Fibroblast of lung (primary cell): Measurements from ENCODE around the gene PRAMEF20.

Experiments
- CTCF ChIP-seq, 2 donors: IDR thresholded peaks in 1 of 2; conservative IDR thresholded peaks in 1 of 2; 1 replicate in 1 of 2; 2 replicates in 1 of 2; pipeline ENCODE4 v1.5.1; 2011 to 2012; ENCODE audit warnings: low read length in 2 of 2, control low read depth in 1 of 2, inconsistent platforms in 1 of 2, low read depth in 1 of 2, mild to moderate bottlenecking in 1 of 2
- EZH2 ChIP-seq: IDR thresholded peaks from 2 replicates; pipeline ENCODE4 v1.5.1; 2012; ENCODE audit warnings: low read length, control low read depth, mild to moderate bottlenecking; ENCODE audit errors: missing control alignments

- no peak for TF ChIP-seq CTCF (conservative IDR thresholded peaks at IDR 0.05 in 1 of 2, IDR thresholded peaks at IDR 0.05 in 1 of 2; ENCODE audit: low read depth in 1 of 2, low read length in 2 of 2)
- no peak for TF ChIP-seq EZH2
These were observed 40.0 kb downstream of the PRAMEF20 start for GRCh38 chr1:13450204-13450603.
